Astrocyte (in vitro differentiated cells and primary cell): ENCODE data around the gene TRPC6. TPM values are rescaled to one million over a fixed set of nuclear protein-coding genes. Genes with fewer than 3 reads are reported as not detected.

Source experiments
- DNase-seq: peaks from one replicate; pipeline ENCODE4 v3.0.0-alpha.2; 2010; ENCODE audit warnings: low read depth
- FAIRE-seq: peaks from 2 replicates; lab custom pipeline; 2011; peaks lifted over from hg19 to GRCh38; lab: Jason Lieb, UNC
- H2AFZ ChIP-seq: 2 replicates; pipeline ENCODE4 v1.6.0; 2012; ENCODE audit warnings: low read depth, low read length, inconsistent platforms
- H3K27ac ChIP-seq: 2 replicates; pipeline ENCODE4 v1.5.1; 2011; ENCODE audit warnings: low read depth, low read length, inconsistent platforms
- H3K27me3 ChIP-seq: 2 replicates; pipeline ENCODE4 v1.6.0; 2011; ENCODE audit warnings: low read length, inconsistent platforms; ENCODE audit not compliant: insufficient read depth
- H3K36me3 ChIP-seq: 2 replicates; pipeline ENCODE4 v1.5.1; 2011; ENCODE audit warnings: low read length, inconsistent platforms; ENCODE audit not compliant: insufficient read depth
- H3K4me1 ChIP-seq: 2 replicates; pipeline ENCODE4 v1.5.1; 2011; ENCODE audit warnings: low read length, inconsistent platforms; ENCODE audit not compliant: insufficient read depth
- H3K4me2 ChIP-seq: 2 replicates; pipeline ENCODE4 v1.6.0; 2012; ENCODE audit warnings: low read length, inconsistent platforms
- H3K4me3 ChIP-seq: 2 replicates; pipeline ENCODE4 v1.5.1; 2011; ENCODE audit warnings: low read depth, mild to moderate bottlenecking, low read length, inconsistent platforms; ENCODE audit not compliant: insufficient read depth
- H3K79me2 ChIP-seq: 2 replicates; pipeline ENCODE4 v1.6.0; 2012; ENCODE audit warnings: mild to moderate bottlenecking, low read length, inconsistent platforms; ENCODE audit not compliant: insufficient read depth
- H3K9ac ChIP-seq: 2 replicates; pipeline ENCODE4 v1.6.0; 2012; ENCODE audit warnings: mild to moderate bottlenecking, low read length, inconsistent platforms
- H3K9me3 ChIP-seq: 2 replicates; pipeline ENCODE4 v1.5.1; 2012; ENCODE audit warnings: low read depth, mild to moderate bottlenecking, low read length, inconsistent platforms; ENCODE audit not compliant: insufficient read depth
- H4K20me1 ChIP-seq: 2 replicates; pipeline ENCODE4 v1.6.0; 2012; ENCODE audit warnings: low read length, inconsistent platforms; ENCODE audit not compliant: insufficient read depth
- H3K27ac Mint-ChIP-seq: one replicate; pipeline ENCODE4 v1.8.0; 2021; ENCODE audit warnings: mild to moderate bottlenecking, mixed read lengths; ENCODE audit not compliant: unreplicated experiment
- H3K27me3 Mint-ChIP-seq: one replicate; pipeline ENCODE4 v1.8.0; 2021; ENCODE audit warnings: low read depth, mixed read lengths; ENCODE audit not compliant: unreplicated experiment
- H3K36me3 Mint-ChIP-seq: one replicate; pipeline ENCODE4 v1.8.0; 2021; ENCODE audit warnings: low read depth, mixed read lengths; ENCODE audit not compliant: unreplicated experiment
- H3K4me1 Mint-ChIP-seq: one replicate; pipeline ENCODE4 v1.8.0; 2021; ENCODE audit warnings: low read depth, mixed read lengths; ENCODE audit not compliant: unreplicated experiment
- H3K4me3 Mint-ChIP-seq: one replicate; pipeline ENCODE4 v1.8.0; 2021; ENCODE audit warnings: mild to moderate bottlenecking, moderate library complexity, mixed read lengths; ENCODE audit not compliant: unreplicated experiment
- H3K9me3 Mint-ChIP-seq: one replicate; pipeline ENCODE4 v1.8.0; 2021; ENCODE audit warnings: mild to moderate bottlenecking, mixed read lengths; ENCODE audit not compliant: unreplicated experiment
- EZH2 ChIP-seq: IDR thresholded peaks from 2 replicates; pipeline ENCODE4 v1.6.1; 2012; ENCODE audit warnings: mild to moderate bottlenecking, low read length, inconsistent platforms; ENCODE audit not compliant: insufficient read depth
- total RNA-seq: library from RNA; stranded (reverse); gene quantifications from 2 replicates; pipeline ENCODE4 v1.2.1, GENCODE V29; 2021
- TF ChIP-seq, protein P1 (sequence below): IDR thresholded peaks from 2 replicates; pipeline ENCODE4 v1.5.1; 2011; ENCODE audit warnings: low read depth, mild to moderate bottlenecking, inconsistent platforms, low read length, moderate library complexity; ENCODE audit not compliant: insufficient read depth

Gene TRPC6
- total RNA-seq, 1 donor from 2014 or later = 0.07 TPM

DNA sequence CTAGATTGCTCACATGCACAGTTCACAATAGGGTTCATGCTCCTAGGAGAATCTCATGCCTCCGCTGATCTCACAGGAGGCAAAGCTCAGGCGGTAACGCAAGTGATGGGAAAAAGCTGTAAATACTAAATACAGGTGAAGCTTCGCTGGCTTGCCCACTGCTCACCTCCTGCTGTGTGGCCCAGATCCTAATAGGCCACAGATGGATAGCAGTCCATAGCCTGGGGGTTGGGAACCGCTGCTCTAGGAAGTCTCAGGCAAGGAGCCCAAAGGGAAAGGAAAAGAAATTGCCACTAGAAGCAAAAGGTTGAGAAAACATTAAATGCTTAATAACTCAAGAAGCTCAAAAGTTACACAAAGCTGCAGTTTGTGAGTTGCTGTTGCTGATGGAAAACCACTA, 3.2 kb upstream of the TRPC6 start:
- Histone ChIP-seq H3K9me3 (no peaks in the 10 kb centered on the region), H3K4me2 (no peak overlapping the region), H3K9ac (no peak overlapping the region), H3K36me3 (no peaks in the 10 kb centered on the region), H3K4me3 (no peak overlapping the region), H3K79me2 (no peaks in the 10 kb centered on the region), H3K27me3 (peaks cover 23% of the 10 kb centered on the region), H3K27ac (no peak overlapping the region), H3K4me1 (no peaks in the 10 kb centered on the region), H2AFZ (no peak overlapping the region), H4K20me1 (no peaks in the 10 kb centered on the region)
- Mint-ChIP-seq H3K4me3 (no peak overlapping the region), H3K36me3 (no peaks in the 10 kb centered on the region), H3K27me3 (peaks cover 31% of the 10 kb centered on the region), H3K4me1 (no peaks in the 10 kb centered on the region), H3K9me3 (no peaks in the 10 kb centered on the region), H3K27ac (no peak overlapping the region)
- TF ChIP-seq EZH2 = no peak
- TF ChIP-seq, protein P1, sequence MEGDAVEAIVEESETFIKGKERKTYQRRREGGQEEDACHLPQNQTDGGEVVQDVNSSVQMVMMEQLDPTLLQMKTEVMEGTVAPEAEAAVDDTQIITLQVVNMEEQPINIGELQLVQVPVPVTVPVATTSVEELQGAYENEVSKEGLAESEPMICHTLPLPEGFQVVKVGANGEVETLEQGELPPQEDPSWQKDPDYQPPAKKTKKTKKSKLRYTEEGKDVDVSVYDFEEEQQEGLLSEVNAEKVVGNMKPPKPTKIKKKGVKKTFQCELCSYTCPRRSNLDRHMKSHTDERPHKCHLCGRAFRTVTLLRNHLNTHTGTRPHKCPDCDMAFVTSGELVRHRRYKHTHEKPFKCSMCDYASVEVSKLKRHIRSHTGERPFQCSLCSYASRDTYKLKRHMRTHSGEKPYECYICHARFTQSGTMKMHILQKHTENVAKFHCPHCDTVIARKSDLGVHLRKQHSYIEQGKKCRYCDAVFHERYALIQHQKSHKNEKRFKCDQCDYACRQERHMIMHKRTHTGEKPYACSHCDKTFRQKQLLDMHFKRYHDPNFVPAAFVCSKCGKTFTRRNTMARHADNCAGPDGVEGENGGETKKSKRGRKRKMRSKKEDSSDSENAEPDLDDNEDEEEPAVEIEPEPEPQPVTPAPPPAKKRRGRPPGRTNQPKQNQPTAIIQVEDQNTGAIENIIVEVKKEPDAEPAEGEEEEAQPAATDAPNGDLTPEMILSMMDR = no peak
- FAIRE-seq = no peak
- DNase-seq = no peak

DNA sequence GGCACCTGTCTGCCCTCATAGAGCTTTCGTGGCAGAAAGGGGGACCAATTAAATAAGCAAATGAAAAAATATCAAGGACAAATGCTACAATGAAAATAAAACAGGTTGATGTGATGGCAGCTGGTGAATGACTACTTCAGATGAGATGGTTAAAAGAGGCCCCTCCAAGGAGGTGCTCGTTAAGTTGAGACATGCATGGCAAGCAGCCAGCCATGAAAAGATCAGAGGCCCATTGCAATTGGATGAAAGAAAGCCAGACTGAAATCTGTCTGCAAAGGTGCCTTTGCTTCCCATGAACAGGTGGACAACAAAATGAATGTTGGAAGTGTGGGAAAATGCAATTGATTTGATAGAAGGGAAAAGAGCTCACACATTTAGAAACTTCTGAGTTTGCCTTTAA, 848 bp upstream of the TRPC6 start:
- Mint-ChIP-seq H3K27me3 (peaks cover 41% of the 10 kb centered on the region), H3K4me1 (no peaks in the 10 kb centered on the region), H3K4me3 (no peak overlapping the region), H3K9me3 (no peaks in the 10 kb centered on the region), H3K27ac (no peak overlapping the region), H3K36me3 (no peaks in the 10 kb centered on the region)
- DNase-seq (no peak), FAIRE-seq (no peak)
- no peak overlapping the region for H2AFZ ChIP-seq
- TF ChIP-seq EZH2 = no peak
- TF ChIP-seq, protein P1 = no peak
- no peak overlapping the region for H3K27ac ChIP-seq
- H3K4me3 ChIP-seq = no peak overlapping the region
- no peaks in the 10 kb centered on the region for H3K79me2 ChIP-seq
- no peaks in the 10 kb centered on the region for H4K20me1 ChIP-seq
- H3K36me3 ChIP-seq = no peaks in the 10 kb centered on the region
- peaks cover 27% of the 10 kb centered on the region for H3K27me3 ChIP-seq
- no peaks in the 10 kb centered on the region for H3K4me1 ChIP-seq
- H3K9ac ChIP-seq = no peak overlapping the region
- no peak overlapping the region for H3K4me2 ChIP-seq
- H3K9me3 ChIP-seq = no peaks in the 10 kb centered on the region

DNA sequence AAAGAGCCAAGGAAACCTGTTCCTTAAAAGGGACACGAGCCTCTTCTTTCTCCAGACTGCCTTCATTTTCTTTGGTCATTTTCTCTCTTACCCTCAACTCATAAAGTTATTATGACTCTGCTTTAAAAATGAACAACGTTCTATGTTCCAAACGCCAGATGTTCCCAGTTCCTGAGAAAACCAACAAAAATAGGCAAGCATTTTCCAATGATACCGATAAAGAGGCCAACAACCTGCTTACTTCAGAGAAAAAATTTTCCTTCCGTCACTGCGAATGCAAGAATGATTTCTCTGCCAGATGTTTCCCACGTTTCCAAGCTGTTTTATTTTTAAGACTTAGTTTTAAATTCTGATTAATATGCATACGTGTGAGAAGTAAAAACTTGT, 315 bp upstream of the TRPC6 start:
- peak overlapping the region; percentile 81 for H3K4me3 Mint-ChIP-seq
- no peaks in the 10 kb centered on the region for H3K4me1 ChIP-seq
- no peak for DNase-seq
- no peaks in the 10 kb centered on the region for H3K9me3 ChIP-seq
- no peak overlapping the region for H3K9ac ChIP-seq
- H2AFZ ChIP-seq = peak overlapping the region; percentile 76
- H3K27ac ChIP-seq = no peak overlapping the region
- no peaks in the 10 kb centered on the region for H3K36me3 ChIP-seq
- H3K4me2 ChIP-seq = peak overlapping the region; percentile 88
- H3K27ac Mint-ChIP-seq = no peak overlapping the region
- peaks cover 41% of the 10 kb centered on the region for H3K27me3 Mint-ChIP-seq
- no peaks in the 10 kb centered on the region for H4K20me1 ChIP-seq
- peaks cover 27% of the 10 kb centered on the region for H3K27me3 ChIP-seq
- H3K4me3 ChIP-seq = peak overlapping the region; percentile 55
- H3K9me3 Mint-ChIP-seq = no peaks in the 10 kb centered on the region
- no peak for FAIRE-seq
- no peaks in the 10 kb centered on the region for H3K79me2 ChIP-seq
- no peaks in the 10 kb centered on the region for H3K36me3 Mint-ChIP-seq
- no peaks in the 10 kb centered on the region for H3K4me1 Mint-ChIP-seq
- TF ChIP-seq, protein P1 = no peak
- no peak for TF ChIP-seq EZH2
